Measurements from ENCODE around the gene ZFYVE19.

ZFYVE19 gene

DNA sequence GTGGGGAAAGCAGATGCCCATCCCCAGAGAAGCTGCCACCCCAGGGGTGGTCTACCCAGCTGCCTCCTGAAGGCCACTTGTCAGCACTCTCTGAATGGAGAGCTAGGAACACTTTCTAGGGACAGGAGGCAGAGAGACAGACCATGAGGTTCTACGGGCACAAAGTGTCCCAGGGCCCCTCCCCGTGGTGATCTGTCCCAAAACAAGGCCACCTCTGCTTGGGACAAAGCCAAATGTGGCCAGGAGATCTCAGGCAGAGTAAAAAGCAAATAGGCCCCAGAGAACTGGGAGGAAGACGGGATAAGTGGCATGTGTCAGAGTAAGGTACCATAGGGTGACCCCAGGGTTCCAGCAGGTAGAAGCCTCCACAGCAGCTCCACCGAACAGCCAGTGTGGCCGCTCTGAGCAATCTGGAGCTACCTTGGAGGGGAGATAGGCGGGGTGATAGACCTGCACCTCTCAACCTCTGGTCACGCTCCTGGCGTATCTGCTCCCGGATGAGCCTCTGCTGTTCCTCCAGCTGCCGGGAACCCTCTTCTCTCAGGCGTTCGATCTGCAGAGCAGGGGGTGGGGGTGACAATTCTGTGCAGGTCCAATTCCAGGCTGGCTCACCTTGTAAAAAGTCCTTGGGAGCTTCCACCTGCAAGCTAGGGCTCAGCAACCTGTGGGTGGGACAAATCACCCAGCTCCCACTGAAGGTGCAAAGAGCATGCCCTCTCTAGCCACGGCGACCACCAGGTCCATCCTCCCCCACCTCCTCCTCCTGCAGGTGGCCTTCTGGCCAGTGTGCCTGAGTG is 31.0 kb upstream of the ZFYVE19 start:
- no peak for DNase-seq

DNA sequence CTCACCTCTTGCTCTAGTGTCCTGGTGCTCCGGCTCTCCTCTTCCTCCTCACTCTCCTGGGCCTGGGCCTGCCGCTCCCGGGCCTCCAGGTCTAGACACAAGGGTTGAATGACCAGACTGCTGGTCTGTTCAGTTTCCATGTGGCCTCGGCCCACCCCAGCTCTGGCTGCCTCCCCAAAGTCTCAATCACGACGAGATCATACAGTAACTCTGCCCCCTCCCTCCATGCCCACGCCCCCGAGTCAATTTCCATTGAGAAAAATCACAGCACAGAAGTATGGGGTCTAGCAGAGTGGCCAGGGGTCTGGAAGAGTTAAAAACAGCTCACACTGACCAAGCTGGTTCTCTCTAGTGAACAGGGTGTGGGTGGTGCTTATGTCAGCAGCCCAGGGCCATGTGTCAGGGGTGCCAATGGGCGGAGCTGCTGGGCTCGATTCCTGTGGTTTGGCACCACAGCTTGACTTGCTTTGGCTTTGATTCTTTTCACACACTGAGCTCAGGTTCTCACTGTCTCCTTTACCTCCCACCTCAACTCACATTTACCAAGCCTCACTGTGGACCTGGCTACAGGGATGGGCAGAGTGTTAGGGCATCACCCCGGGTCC is 30.2 kb upstream of the ZFYVE19 start:
- no peak for DNase-seq

DNA sequence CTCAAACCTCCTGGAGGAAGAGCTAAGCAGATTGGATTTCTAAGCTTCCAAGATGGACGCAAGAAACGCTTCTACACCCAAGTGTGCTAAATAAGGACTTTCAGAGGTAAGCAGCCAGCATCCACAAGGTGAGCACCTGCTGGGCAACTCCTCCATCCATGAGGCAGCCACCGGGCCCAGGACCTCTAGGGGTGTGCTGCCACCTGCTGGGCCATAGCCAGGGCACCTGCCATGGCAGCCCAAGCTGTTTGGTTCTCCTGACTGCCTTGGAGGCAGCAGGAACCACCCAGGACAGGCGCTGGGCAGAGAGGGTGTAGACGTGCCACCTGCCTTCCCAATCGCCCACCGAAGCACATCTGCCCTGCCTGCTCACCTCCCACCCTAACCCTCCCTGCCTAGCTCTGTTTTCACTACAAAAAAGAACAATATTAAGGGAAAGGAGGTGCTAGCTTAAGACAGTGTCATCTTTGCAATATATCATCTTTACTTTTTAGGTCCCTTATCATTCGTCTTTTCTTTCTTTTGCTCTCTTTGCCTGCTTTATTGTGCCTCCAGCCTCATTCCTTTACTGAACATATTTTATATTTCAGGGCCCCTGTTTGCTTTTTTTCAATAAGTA is 24.2 kb upstream of the ZFYVE19 start:
- peak; percentile 93 for DNase-seq

DNA sequence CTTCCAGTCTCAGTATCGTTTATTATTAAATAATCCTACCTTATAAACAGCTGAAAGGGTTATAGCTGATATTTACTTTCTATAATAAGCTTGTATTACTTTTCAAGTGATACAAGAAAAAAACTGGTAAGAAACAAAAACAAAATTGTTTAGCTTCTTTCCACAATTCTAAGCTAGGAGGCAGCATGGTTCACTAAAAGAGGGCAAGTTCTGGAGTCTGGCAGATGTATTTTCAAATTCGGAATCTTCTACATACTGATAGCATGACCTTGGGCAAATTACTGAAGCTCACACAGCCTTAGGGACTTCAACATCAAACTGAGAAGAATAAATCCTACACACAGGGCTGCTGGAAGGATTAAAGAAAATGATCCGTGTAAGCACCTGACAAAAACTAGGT is 21.7 kb upstream of the ZFYVE19 start:
- no peak for DNase-seq

DNA sequence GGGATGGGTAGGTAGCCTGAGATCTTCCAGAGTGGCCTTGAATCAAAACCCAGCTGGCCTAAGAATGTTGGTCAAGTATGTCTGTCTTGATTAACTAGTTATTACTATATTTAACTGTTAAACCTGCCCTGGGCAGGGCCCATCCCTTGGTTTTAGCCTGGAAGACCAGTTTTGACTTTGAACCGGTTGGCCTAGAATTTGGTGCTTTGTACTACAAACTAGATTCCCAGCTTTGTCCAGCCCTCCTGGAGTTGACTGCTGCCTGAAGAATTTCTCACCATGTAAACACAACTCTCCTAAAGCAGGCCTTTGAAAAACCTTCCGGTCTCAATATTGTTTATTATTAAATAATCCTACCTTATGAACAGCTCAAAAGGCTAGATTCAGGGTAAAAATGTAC is 21.1 kb upstream of the ZFYVE19 start:
- no peak for DNase-seq

DNA sequence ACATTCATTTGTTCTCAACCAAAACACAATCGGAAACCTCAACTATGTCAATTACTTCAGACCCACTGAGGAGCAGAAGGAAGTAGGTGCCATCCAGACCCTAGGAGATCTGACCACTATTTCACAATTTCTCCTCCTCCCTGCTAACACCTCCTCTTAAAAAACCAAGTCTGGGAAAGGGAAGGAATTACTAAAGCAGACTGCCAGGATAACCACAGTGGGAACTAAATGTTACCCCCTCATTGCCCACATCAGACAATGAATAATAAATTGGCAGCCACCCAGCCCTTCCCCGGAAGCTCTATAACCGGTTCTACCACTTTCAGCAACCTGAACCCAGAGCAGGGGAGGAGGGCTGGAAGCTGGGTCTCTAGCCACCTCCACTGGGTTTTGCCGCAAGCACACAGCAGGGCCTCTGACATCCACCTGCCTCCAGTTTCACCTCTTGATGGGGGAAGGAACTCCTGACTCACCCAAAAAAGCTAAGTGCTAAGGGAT is 19.5 kb upstream of the ZFYVE19 start:
- peak; percentile 84 for DNase-seq

DNA sequence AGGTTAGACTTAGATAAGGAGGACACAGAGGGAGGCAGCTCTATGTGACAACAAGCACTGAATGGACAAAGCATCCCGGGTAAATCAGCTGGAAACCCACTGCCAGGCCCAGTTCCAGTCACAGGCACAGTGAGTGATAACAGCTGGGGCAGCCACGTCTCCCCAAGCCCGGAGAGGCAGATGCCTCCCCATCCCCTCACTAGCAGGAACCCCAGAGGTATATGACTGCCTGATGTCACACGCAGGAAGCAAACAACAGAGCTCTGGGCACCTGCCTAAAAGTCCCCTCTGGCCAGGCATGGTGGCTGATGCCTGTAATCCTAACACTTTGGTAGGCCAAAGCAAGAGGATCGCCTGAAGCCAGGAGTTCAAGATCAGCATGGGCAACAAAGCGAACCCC is 18.9 kb upstream of the ZFYVE19 start:
- no peak for DNase-seq

DNA sequence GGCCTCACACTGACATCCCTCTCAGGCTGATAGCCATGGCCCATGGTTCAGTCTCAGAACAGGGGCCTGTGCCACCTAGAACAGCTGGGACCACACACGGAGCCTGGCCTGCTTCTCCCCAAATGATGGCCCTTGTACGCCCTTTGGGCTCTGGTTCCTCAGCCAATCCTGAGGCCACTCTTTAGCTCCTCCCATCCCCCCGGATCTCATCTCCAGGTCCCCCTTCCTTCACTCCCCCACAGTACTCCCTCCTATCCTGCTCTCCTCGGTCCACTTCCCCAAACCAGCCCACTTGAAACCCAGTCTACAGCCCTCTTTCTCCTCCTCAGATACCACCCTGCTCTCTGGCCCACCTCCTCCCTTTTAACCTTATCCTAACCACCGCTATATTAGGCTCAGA is 17.8 kb upstream of the ZFYVE19 start:
- no peak for DNase-seq

DNA sequence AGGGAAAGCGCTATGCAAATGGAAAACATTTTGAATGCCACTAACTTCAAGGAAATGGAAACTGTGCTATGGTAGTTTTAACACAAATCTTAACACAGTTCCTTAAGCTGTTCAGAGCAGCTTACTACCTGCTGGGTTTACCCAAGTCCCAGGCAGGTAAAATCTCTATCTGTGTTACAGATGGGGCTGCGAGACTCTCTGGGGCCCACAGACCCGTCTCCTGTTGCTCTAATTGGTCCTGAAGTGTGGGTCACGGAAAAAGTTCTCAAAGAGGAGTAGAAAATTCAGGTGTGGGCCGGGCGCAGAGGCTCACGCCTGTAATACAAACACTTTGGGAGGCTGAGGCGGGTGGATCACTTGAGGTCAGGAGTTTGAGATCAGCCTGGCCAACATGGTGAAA is 16.9 kb upstream of the ZFYVE19 start:
- DNase-seq: no peak

DNA sequence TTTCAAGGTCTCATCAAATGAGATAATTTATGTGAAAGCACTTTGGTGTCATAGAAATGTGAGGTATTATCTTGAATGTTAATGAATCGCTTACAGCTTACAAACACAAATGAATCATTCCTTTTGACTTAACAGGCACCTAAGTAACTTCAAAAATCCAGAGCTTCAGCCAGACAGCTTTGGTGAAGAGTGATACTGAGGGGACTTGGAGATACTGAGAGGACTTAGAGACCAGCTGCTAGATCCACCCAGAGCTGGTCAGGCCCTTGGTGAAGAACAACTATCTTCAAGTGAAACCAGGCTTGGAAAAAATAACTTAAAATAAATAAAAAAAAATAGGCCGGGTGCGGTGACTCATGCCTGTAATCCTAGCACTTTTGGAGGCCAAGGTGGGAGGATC is 16.2 kb upstream of the ZFYVE19 start:
- no peak for DNase-seq

DNA sequence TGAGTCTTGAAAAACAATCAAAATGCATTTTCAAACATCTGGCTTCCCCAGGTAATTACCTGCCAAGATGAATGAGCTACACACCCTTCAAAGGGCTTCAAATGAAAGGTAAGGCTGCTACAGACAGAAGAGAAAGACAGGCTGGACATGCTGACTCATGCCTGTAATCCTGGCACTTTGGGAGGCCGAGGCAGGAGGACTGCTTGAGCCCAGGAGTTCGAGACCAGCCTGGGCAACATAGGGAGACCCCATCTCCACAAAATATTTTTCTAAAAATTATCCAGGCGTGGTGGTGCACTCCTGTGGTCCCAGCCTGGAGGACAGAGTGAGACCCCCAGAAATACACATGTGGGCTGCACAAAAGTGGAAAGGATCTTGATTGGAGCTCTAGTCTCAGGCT is 14.5 kb upstream of the ZFYVE19 start:
- no peak for DNase-seq

DNA sequence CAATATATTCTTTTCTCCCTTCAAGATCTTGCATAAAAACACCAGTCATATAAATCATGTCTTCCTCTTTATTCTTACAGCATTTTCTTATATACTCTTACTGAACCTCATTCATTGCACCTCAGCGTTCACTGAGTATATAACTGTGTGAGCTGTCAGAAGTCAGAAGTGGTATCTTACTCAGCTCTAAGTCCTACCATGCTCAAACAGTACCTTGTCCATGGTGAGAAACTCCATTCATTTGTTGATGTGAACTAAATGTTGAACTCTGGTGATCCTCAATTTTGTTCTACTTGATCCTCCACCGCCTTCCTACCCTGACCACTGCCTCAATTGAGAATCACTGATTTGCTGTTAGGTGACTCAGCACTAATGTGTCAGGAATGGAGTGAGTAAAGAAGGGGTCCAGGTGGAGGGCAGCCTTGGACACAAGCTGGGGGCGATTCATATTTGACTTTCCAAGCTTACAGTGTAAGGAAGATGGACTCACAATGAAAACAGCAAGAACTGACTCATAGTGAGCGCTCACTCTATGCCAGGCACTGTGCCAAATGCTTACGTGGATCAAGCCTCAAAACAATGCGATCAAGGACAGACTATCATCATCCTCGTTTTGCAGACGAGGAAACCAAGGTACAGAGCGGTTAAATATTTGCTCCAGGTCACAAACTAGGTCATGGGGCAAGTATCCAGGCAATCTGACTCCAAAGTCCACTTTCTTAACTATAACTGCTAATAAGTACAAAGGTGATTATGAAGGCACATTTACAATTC is 13.5 kb upstream of the ZFYVE19 start:
- no peak for DNase-seq

DNA sequence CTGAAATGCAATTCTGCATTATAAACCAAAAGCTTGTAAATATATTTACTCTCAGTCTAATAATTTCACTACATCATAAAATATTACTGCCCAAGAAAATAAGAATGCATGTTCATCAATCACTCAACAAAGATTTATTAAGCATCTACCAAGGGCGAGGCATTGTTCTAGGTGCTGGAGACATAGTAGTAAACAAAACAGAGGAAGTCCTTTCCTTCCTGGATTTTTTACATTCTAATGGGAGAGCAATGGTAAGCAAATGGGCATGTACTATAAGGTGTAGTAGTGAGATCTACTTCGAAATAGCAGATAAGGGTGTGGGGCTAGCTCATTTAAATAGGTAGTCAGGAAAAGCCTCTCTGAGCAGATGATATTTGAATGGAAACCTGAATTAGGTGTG is 10.8 kb upstream of the ZFYVE19 start:
- DNase-seq: no peak

DNA sequence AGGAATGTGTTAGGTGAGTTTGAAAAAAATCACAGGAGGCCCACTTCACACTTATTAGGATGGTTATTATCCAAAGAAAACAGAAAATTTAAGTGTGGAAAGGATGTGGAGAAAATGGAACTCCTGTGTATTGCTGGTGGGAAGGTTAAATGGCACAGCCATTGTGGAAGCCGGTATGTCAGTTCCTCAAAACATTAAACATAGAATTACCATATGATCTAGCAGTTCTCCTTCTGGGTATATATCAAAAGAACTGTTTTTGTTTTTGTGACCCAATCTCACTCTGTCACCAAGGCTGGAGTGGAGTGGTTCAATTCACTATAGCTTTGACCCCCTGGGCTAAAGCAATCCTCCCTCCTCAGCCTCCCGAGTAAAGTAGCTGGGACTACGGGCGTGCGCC is 10.4 kb upstream of the ZFYVE19 start:
- DNase-seq: no peak

DNA sequence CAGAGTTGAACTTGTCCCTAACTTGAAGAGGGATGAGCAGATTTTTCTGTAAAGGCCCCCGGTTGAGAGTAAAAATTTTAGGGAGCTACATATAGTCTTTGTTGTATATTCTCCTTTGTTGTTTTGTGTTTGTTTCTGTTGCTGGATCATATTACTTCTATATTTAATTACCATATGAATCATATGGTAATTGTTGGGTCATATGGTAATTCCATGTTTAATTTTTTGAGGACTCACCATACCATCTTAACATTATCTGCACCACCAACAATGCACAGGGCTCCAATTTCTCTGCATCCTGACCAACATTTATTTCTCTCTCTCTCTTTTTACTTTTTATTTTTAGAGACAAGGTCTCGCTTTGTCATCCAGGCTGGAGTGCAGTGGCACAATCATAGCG is 7.4 kb upstream of the ZFYVE19 start:
- DNase-seq: no peak

DNA sequence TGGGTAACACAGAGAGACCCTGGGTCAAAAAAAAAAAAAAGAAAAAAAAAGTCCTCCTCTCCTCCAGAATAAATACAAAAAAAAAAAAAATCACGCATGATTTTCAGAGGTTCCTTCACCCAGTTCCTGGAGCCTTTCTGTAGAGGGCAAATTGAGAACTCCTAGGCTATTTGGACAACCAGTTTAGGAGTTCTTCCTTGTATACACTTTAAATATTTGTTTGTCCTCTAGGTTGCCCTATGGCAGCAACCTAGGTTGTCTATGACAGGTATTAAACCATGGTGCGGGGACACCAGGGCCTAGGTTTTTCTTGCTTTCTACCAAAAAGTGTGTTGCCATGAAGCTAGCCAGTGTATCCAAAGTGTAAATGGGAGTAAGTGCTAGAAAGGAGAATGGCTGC is 3.8 kb upstream of the ZFYVE19 start:
- no peak for DNase-seq

DNA sequence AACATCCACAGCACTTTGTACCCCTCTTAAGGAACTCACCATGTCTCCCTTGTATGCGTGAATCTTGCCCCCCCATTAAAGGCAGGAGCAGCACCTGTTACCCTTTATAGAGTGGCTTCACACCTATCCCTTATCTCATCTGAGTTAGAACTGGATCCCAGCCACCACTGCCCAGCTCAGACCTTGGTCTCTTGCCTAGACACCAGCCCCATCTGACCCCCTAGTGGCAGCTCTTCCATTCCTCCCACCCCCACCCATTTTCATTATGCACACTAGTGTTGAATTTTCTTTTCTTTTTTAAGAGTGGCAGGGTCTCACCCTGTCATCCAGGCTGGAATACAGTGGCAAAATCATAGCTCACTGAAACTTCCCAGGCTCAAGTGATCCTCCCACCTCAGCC is 3.2 kb upstream of the ZFYVE19 start:
- no peak for DNase-seq

DNA sequence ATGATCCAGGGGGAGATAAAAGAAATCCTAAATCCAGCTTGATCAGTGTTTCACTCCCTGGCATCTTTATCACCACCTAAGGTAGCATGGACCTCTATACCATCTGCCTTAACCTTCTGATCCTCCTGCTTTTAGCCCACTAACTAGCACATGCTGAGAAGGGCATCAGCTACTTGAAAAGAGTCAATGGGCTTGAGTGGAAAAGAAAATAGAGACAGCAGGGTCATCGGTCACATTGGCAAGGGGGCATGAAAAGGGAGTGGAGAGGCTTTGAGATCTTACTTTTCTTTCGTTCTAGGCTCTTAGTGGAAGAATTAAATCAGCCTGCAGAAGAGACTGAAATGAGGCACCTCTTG is 239 bp upstream of the ZFYVE19 start:
- no peak for DNase-seq

DNA sequence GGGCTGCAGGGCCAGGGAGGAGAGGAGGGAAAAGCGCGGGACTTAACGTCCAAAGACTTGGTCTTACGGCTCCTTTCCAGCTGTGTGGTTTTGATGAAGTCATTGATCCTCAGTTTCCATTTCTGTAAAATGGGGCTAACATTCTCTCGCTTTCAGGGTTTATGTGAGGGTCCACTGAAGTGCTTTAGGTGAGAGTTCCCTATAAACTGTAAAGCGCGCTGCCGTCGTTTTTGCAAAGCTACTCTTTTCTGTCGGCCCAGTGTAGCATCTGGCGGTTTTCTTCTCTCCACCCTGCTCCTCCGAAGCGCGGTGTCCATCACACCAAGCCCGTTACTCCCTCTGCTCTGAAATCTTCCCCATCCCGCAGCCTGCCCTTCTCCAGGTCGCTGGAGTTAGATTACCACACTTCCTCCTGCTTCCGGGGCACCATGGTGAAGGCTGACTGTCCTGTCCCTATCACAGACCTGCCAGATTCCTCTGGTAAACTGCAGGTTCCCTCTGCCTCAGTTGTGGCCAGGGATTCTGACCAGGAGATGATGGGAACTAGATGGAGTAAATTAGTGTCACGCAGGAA is 1.1 kb downstream of the ZFYVE19 start:
- no peak for DNase-seq

DNA sequence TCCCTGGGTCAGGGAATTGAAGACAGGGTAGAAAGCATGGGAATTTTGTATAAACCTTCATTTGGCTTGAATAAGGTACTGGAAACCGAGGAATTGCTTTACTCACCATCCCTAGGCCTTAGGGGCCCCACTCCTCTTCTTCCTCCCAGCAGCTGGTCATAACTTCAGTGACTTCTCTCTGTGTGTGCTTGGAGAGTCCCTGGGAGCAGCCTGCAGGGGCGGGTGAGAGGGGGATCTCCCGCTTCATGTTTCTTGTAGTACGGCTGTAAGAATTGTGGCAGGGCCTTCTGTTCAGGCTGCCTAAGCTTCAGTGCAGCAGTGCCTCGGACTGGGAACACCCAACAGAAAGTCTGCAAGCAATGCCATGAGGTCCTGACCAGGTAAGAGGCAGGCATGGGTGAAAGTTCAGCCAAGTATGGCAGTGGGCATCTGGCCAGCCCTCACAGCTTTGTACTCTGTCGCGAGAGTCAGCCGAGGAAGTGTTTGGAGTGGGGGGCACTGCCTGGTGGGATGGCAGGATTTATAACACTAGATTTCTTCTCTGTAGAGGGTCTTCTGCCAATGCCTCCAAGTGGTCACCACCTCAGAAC is 2.1 kb downstream of the ZFYVE19 start:
- DNase-seq: no peak

DNA sequence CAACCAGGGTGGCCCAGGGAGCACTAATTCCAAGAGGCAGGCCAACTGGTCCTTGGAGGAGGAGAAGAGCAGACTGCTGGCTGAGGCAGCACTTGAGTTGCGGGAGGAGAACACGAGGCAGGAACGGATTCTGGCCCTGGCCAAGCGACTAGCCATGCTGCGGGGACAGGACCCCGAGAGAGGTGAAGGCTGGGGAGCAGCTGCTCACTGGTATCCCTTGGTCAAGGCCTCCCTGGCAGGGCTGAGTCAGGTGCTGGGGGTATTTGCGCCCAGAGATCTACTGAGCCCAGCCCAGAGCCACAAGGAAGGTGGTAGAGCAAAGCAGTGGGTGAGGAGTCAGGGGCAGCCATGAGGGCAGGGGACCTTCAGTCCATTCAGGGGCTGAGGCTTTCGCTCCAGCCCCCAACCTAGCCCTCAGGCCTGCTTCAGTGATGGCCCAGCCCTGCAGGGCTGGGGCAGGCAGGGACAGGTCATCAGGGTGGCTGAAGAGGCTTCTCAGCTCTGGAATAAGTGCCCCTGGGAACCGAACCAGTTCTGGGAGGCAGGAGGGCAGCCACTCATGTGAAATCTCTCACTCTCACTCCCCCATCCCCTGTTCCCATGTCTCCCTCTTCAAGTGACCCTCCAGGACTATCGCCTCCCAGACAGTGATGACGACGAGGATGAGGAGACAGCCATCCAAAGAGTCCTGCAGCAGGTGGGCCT is 6.0 kb downstream of the ZFYVE19 start:
- no peak for DNase-seq

DNA sequence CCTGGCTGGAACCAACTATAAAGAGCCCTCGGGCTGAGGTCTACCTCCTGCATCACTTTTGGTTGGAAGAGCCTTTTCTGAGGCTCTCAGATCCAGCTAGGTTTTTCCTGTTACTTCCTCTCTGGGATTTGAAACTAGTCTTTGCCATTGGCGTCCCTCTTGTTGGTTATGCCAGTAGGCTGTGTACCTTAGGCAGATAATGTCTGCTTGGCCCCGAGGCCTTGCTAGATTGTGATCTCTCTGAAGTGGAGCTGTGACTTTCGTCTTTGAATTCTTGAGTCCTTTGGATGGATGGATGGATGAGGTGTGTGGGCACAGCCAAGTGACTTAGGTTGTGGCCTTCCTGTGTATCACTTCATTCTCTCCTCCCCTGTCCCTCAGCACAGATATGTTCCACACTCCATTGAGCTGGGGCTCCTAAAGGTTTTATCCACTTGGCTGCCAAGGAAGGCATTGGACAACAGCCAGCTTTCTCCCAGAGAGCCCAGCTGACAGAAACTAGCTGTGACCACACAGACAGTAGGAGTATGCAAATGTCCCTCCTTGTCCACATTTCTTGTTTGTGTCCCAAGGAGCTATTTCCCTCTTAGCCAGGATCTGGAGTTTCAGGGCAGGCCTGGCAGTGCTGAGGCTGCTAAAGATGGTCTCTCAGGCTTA is 8.3 kb downstream of the ZFYVE19 start:
- no peak for DNase-seq
